Measurements from ENCODE around the gene CACNB1.

CACNB1 gene

GRCh38 chr17:39183720-39184119 is 13.7 kb downstream of the CACNB1 start (continued):
- peak; percentile 77 for TF ChIP-seq EGR2 (tag by site-specific recombination; IDR thresholded peaks at IDR 0.05; ENCODE audit: low read depth)
- TF ChIP-seq ZNF629 (tag by site-specific recombination; IDR thresholded peaks at IDR 0.05) = no peak
- TF ChIP-seq MEIS1 (CRISPR knock-in tag; IDR thresholded peaks at IDR 0.05; ENCODE audit: borderline replicate concordance) = no peak
- TF ChIP-seq ZNF561 (tag by site-specific recombination; IDR thresholded peaks at IDR 0.05; ENCODE audit: borderline replicate concordance) = no peak
- TF ChIP-seq ZBTB1 (tag by site-specific recombination; IDR thresholded peaks at IDR 0.05) = no peak
- no peak for TF ChIP-seq ZNF626 (tag by site-specific recombination; IDR thresholded peaks at IDR 0.05)
- no peak for TF ChIP-seq ZNF19 (tag by site-specific recombination; IDR thresholded peaks at IDR 0.05; ENCODE audit: low read depth)
- no peak for TF ChIP-seq ZNF830 (tag by site-specific recombination; IDR thresholded peaks at IDR 0.05; ENCODE audit: low read depth)
- TF ChIP-seq OSR2 (tag by site-specific recombination; IDR thresholded peaks at IDR 0.05) = no peak
- no peak for TF ChIP-seq PATZ1 (tag by site-specific recombination; IDR thresholded peaks at IDR 0.05)

- Histone ChIP-seq H3K4me3 (ENCODE audit: low read depth, low read length) (no peak overlapping the region), H3K36me3 (ENCODE audit: control insufficient read depth in 2 of 2, insufficient read depth in 1 of 2, low read length in 2 of 2) (peaks cover 50 to 68% of the 10 kb centered on the region in 2 experiments), H3K9me3 (ENCODE audit: control insufficient read depth, insufficient read depth, low read depth, low read length) (no peaks in the 10 kb centered on the region), H3K27ac (ENCODE audit: extremely low read depth, low read depth, low read length) (no peak overlapping the region), H3K4me1 (ENCODE audit: control insufficient read depth, insufficient read depth, low read length) (0 out of 2 replicates have a peak, but pooled peaks cover 7% of the 10 kb centered on the region)
- ChIA-PET CTCF (interaction anchor here (0.6 to 2.9 kb wide), 8 partner anchors 8 to 204 kb away, joined by 3 to 23 read pairs (median 4); no protein-coding TSS in a partner anchor), POLR2A (interaction anchor here (0.7 to 1.3 kb wide), 2 partner anchors 8 to 17 kb away, joined by 3 read pairs; partner anchors contain the start of gene RPL19)
- TF ChIP-seq ZNF621 (tag by site-specific recombination; IDR thresholded peaks at IDR 0.05) (no peak), PRDM10 (tag by site-specific recombination; IDR thresholded peaks at IDR 0.05) (no peak), EGR2 (tag by site-specific recombination; IDR thresholded peaks at IDR 0.05; ENCODE audit: low read depth) (peak; percentile 72), ZFHX2 (tag by site-specific recombination; conservative IDR thresholded peaks at IDR 0.05) (peak; percentile 53), ZNF133 (tag by site-specific recombination; IDR thresholded peaks at IDR 0.05) (no peak)
Measured at GRCh38 chr17:39183045-39183444, 14.4 kb downstream of the CACNB1 start.

GRCh38 chr17:39181303-39181702 is 16.2 kb downstream of the CACNB1 start:
- ChIA-PET POLR2A (interaction anchor here (0.6 to 1.3 kb wide), 2 partner anchors 9 to 19 kb away, joined by 3 to 6 read pairs; partner anchors contain the start of gene RPL19), CTCF (interaction anchor here (1.3 to 1.4 kb wide), 2 partner anchors 28 to 55 kb away, joined by 3 to 5 read pairs; no protein-coding TSS in a partner anchor)
- TF ChIP-seq ZNF248 (tag by site-specific recombination; IDR thresholded peaks at IDR 0.05) = no peak
- no peak for TF ChIP-seq ZEB2 (tag by site-specific recombination; IDR thresholded peaks at IDR 0.05)
- TF ChIP-seq ZNF830 (tag by site-specific recombination; IDR thresholded peaks at IDR 0.05; ENCODE audit: low read depth) = no peak
- TF ChIP-seq ZNF133 (tag by site-specific recombination; IDR thresholded peaks at IDR 0.05) = no peak
- no peak for TF ChIP-seq ZNF23 (tag by site-specific recombination; IDR thresholded peaks at IDR 0.05; ENCODE audit: borderline replicate concordance)
- no peak for TF ChIP-seq MYNN (tag by site-specific recombination; IDR thresholded peaks at IDR 0.05; ENCODE audit: borderline replicate concordance)
- no peak for TF ChIP-seq ZNF341 (tag by site-specific recombination; IDR thresholded peaks at IDR 0.05; ENCODE audit: low read depth)
- no peak for TF ChIP-seq OVOL3 (tag by site-specific recombination; IDR thresholded peaks at IDR 0.05)
- no peak for TF ChIP-seq ZNF169 (tag by site-specific recombination; IDR thresholded peaks at IDR 0.05)
- no peak for TF ChIP-seq ZNF510 (tag by site-specific recombination; IDR thresholded peaks at IDR 0.05; ENCODE audit: insufficient replicate concordance)
- TF ChIP-seq ZNF624 (tag by site-specific recombination; IDR thresholded peaks at IDR 0.05) = no peak
- TF ChIP-seq ZNF776 (tag by site-specific recombination; IDR thresholded peaks at IDR 0.05; ENCODE audit: borderline replicate concordance) = no peak
- no peak for TF ChIP-seq ZNF2 (tag by site-specific recombination; IDR thresholded peaks at IDR 0.05)
- TF ChIP-seq KLF17 (tag by site-specific recombination; IDR thresholded peaks at IDR 0.05) = no peak
- no peak for TF ChIP-seq MEIS1 (CRISPR knock-in tag; IDR thresholded peaks at IDR 0.05; ENCODE audit: borderline replicate concordance)
- TF ChIP-seq ZNF707 (tag by site-specific recombination; IDR thresholded peaks at IDR 0.05) = no peak
- Histone ChIP-seq H3K36me3 (ENCODE audit: control insufficient read depth in 2 of 2, insufficient read depth in 1 of 2, low read length in 2 of 2) (peaks cover 46 to 68% of the 10 kb centered on the region in 2 experiments), H3K4me3 (ENCODE audit: low read depth, low read length) (no peak overlapping the region), H3K9me3 (ENCODE audit: control insufficient read depth, insufficient read depth, low read depth, low read length) (no peaks in the 10 kb centered on the region), H3K4me1 (ENCODE audit: control insufficient read depth, insufficient read depth, low read length) (0 out of 2 replicates have a peak, but pooled peaks cover 7% of the 10 kb centered on the region), H3K27ac (ENCODE audit: extremely low read depth, low read depth, low read length) (no peak overlapping the region)

All from HEK293 (cell line).